PC-3 (cell line): ENCODE results near the gene ETV6. TPM values are rescaled to one million over a fixed set of nuclear protein-coding genes. Genes with fewer than 3 reads are reported as not detected.

Experiments
- ATAC-seq: fragments of 200-7000 bp; cut with Tn5 transposase; 2 replicates; pipeline ENCODE4 v1.9.1; 2020; ENCODE audit warnings: mild to moderate bottlenecking, moderate library complexity
- BruUV-seq: library from RNA; stranded (reverse); fragments of 400-500 nt; replicated peaks from 2 replicates; lab custom pipeline; 2021; lab: Mats Ljungman, UMichigan
- CTCF ChIA-PET: fragments of 300-600 bp; sonication (Branson Sonifier 250); formaldehyde crosslinking; loops from one replicate; lab custom pipeline; 2022; ENCODE audit warnings: antibody characterized with exemption; lab: Charles Lee
- POLR2A ChIA-PET: fragments of 300-600 bp; sonication (Branson Sonifier 250); formaldehyde crosslinking; loops from one replicate; lab custom pipeline; 2022; ENCODE audit warnings: antibody characterized with exemption; ENCODE audit not compliant: unreplicated experiment; lab: Charles Lee
- DNase-seq: peaks from one replicate; pipeline ENCODE4 v3.0.0-alpha.2; 2015
- H2AFZ ChIP-seq: fragments of 300-600 bp; sonication (generic); 2 replicates; pipeline ENCODE4 v1.6.0; 2016; ENCODE audit warnings: antibody characterized with exemption, low read length
- H3F3A ChIP-seq: fragments of 300-600 bp; sonication (generic); one replicate; pipeline ENCODE4 v1.6.0; 2017; ENCODE audit warnings: antibody characterized with exemption, low read length, control low read depth, mild to moderate bottlenecking; ENCODE audit not compliant: unreplicated experiment
- H3K27ac ChIP-seq: fragments of 300-600 bp; sonication (generic); 2 replicates; pipeline ENCODE4 v1.5.1; 2016; ENCODE audit warnings: mild to moderate bottlenecking, low read length
- H3K27me3 ChIP-seq: fragments of 300-600 bp; sonication (generic); 2 replicates; pipeline ENCODE4 v1.6.1; 2016; ENCODE audit warnings: low read length, mixed read lengths
- H3K36me3 ChIP-seq: fragments of 300-600 bp; sonication (generic); 2 replicates; pipeline ENCODE4 v1.6.1; 2016; ENCODE audit warnings: low read depth, mixed run types, low read length, mixed read lengths
- H3K4me1 ChIP-seq: fragments of 300-600 bp; sonication (generic); 2 replicates; pipeline ENCODE4 v1.5.1; 2016; ENCODE audit warnings: low read length; ENCODE audit not compliant: insufficient read depth
- H3K4me2 ChIP-seq: fragments of 300-600 bp; sonication (generic); 2 replicates; pipeline ENCODE4 v1.6.0; 2016; ENCODE audit warnings: low read length
- H3K4me3 ChIP-seq: fragments of 300-600 bp; sonication (generic); 2 replicates; pipeline ENCODE4 v1.5.1; 2016; ENCODE audit warnings: mild to moderate bottlenecking, low read length, mixed read lengths
- H3K79me2 ChIP-seq: fragments of 300-600 bp; sonication (generic); 2 replicates; pipeline ENCODE4 v1.6.1; 2017; ENCODE audit warnings: low read length, mixed read lengths
- H3K9ac ChIP-seq: fragments of 300-600 bp; sonication (generic); 2 replicates; pipeline ENCODE4 v1.6.0; 2016; ENCODE audit warnings: mild to moderate bottlenecking, low read length
- H3K9me2 ChIP-seq: fragments of 300-600 bp; sonication (generic); replicated peaks from 2 replicates; pipeline ENCODE4 v1.6.1; 2016; ENCODE audit warnings: mixed run types, low read length, mixed read lengths
- H3K9me3 ChIP-seq: fragments of 300-600 bp; sonication (generic); 2 replicates; pipeline ENCODE4 v1.6.1; 2016; ENCODE audit warnings: low read length, mixed read lengths
- H4K20me1 ChIP-seq: fragments of 300-600 bp; sonication (generic); 2 replicates; pipeline ENCODE4 v1.6.1; 2016; ENCODE audit warnings: low read length, mixed read lengths
- CTCF ChIP-seq: fragments of 300-600 bp; sonication (generic); conservative IDR thresholded peaks from 2 replicates; pipeline ENCODE4 v1.5.1; 2017; ENCODE audit warnings: antibody characterized with exemption, low read depth, mild to moderate bottlenecking, low read length
- EZH2 ChIP-seq: fragments of 300-600 bp; sonication (generic); IDR thresholded peaks from one replicate; pipeline ENCODE4 v1.6.1; 2017; ENCODE audit warnings: antibody characterized with exemption, mild to moderate bottlenecking, low read length; ENCODE audit not compliant: unreplicated experiment
- EZH2phosphoT487 ChIP-seq: fragments of 300-600 bp; sonication (generic); IDR thresholded peaks from 2 replicates; pipeline ENCODE4 v1.6.1; 2018; ENCODE audit warnings: mild to moderate bottlenecking, antibody characterized with exemption, low read length, borderline replicate concordance
- intact Hi-C: fragments of 100-400 bp; cut with micrococcal nuclease; formaldehyde crosslinking; loops from 2 replicates; pipeline ENCODE4 v1.9.0; 2023
- total RNA-seq: library from RNA; depleted of rRNA; stranded (reverse); fragments of >200 nt; gene quantifications from 2 replicates; pipeline ENCODE4 v1.2.3, GENCODE V29; 2014

ETV6 gene
- total RNA-seq, 1 experiment from 2014 or later = 5.0 TPM

GRCh38 chr12:11731042-11731357 is 81.5 kb downstream of the ETV6 start:
- no peaks in the 10 kb centered on the region for H3K9me3 ChIP-seq
- H3K36me3 ChIP-seq = no peaks in the 10 kb centered on the region
- no peaks in the 10 kb centered on the region for H3K9me2 ChIP-seq
- no peaks in the 10 kb centered on the region for H4K20me1 ChIP-seq
- no peak overlapping the region for H2AFZ ChIP-seq
- ATAC-seq (no peak), DNase-seq (no peak)
- no peak overlapping the region for H3K9ac ChIP-seq
- H3K4me1 ChIP-seq = peaks cover 33% of the 10 kb centered on the region
- H3K79me2 ChIP-seq = no peaks in the 10 kb centered on the region; the same call in 1 of the 2 replicates
- no peaks in the 10 kb centered on the region for H3F3A ChIP-seq
- peak overlapping the region; percentile 71 for H3K27ac ChIP-seq
- no TSS peak for BruUV-seq
- ChIA-PET CTCF (no interaction called here), POLR2A (interaction anchor here (0.6 kb wide), 1 partner anchor 151 kb away, joined by 3 read pairs; no protein-coding TSS in a partner anchor)
- H3K4me2 ChIP-seq = peak overlapping the region; percentile 61
- H3K4me3 ChIP-seq = no peak overlapping the region
- H3K27me3 ChIP-seq = no peaks in the 10 kb centered on the region
- TF ChIP-seq EZH2phosphoT487 (no peak), EZH2 (no peak), CTCF (no peak)
- intact Hi-C loops = no loop called here

GRCh38 chr12:11731455-11731854 is 82.0 kb downstream of the ETV6 start:
- Histone ChIP-seq H4K20me1 (no peaks in the 10 kb centered on the region), H3K9ac (no peak overlapping the region), H3K79me2 (no peaks in the 10 kb centered on the region; the same call in 1 of the 2 replicates), H3F3A (no peaks in the 10 kb centered on the region), H2AFZ (no peak overlapping the region), H3K27ac (peak overlapping the region; percentile 71), H3K9me3 (no peaks in the 10 kb centered on the region), H3K36me3 (no peaks in the 10 kb centered on the region), H3K27me3 (no peaks in the 10 kb centered on the region), H3K4me3 (no peak overlapping the region), H3K4me2 (peak overlapping the region; percentile 61), H3K9me2 (no peaks in the 10 kb centered on the region), H3K4me1 (peaks cover 33% of the 10 kb centered on the region)
- BruUV-seq = no TSS peak
- CTCF ChIA-PET = no interaction called here
- DNase-seq (peak; percentile 54), ATAC-seq (peak; percentile 74)
- intact Hi-C loops = no loop called here
- no peak for TF ChIP-seq CTCF
- TF ChIP-seq EZH2phosphoT487 = no peak
- no peak for TF ChIP-seq EZH2
- POLR2A ChIA-PET = interaction anchor here (0.6 kb wide), 2 partner anchors 149 to 152 kb away, joined by 3 read pairs; no protein-coding TSS in a partner anchor

GRCh38 chr12:11732023-11732422 is 82.5 kb downstream of the ETV6 start:
- H3F3A ChIP-seq = no peaks in the 10 kb centered on the region
- H3K4me3 ChIP-seq = no peak overlapping the region
- H3K4me1 ChIP-seq = peaks cover 33% of the 10 kb centered on the region
- no peak for DNase-seq
- intact Hi-C loops = no loop called here
- no peaks in the 10 kb centered on the region; the same call in 1 of the 2 replicates for H3K79me2 ChIP-seq
- ChIA-PET CTCF (no interaction called here), POLR2A (interaction anchor here (0.6 kb wide), 1 partner anchor 149 kb away, joined by 3 read pairs; no protein-coding TSS in a partner anchor)
- no peaks in the 10 kb centered on the region for H3K27me3 ChIP-seq
- TF ChIP-seq EZH2 (no peak), CTCF (no peak), EZH2phosphoT487 (no peak)
- no peaks in the 10 kb centered on the region for H4K20me1 ChIP-seq
- H2AFZ ChIP-seq = no peak overlapping the region
- BruUV-seq = no TSS peak
- H3K36me3 ChIP-seq = no peaks in the 10 kb centered on the region
- ATAC-seq = no peak
- no peaks in the 10 kb centered on the region for H3K9me2 ChIP-seq
- peak overlapping the region; percentile 14; the same call in 1 of the 2 replicates for H3K27ac ChIP-seq
- peak overlapping the region; percentile 61; the same call in 1 of the 2 replicates for H3K4me2 ChIP-seq
- no peaks in the 10 kb centered on the region for H3K9me3 ChIP-seq
- H3K9ac ChIP-seq = no peak overlapping the region
